T-cell (primary cell): ENCODE data around the gene MICAL3. TPM values are rescaled to one million over a fixed set of nuclear protein-coding genes. Genes with fewer than 3 reads are reported as not detected.

ENCODE experiments used
- ATAC-seq, 4 experiments: fragments of 200-7000 bp in 3 of 4; fragments of 150-1000 bp in 1 of 4; cut with Tn5 transposase; replicated peaks in 1 of 4; 1 replicate in 3 of 4; 2 replicates in 1 of 4; pipeline ENCODE4 v1.10.0; 2021; ENCODE audit warnings: moderate library complexity in 3 of 4, mild to moderate bottlenecking in 2 of 4, moderate number of reproducible peaks in 1 of 4
- CTCF ChIA-PET, 2 donors: fragments of 300-600 bp; sonication (Branson Sonifier 250); formaldehyde crosslinking; loops; one replicate each; lab custom pipeline; 2022; ENCODE audit warnings: antibody characterized with exemption in 2 of 2; lab: Charles Lee
- POLR2A ChIA-PET, 2 donors: fragments of 300-600 bp; sonication (Branson Sonifier 250); formaldehyde crosslinking; loops; one replicate each; lab custom pipeline; 2022; ENCODE audit warnings: antibody characterized with exemption in 2 of 2; lab: Charles Lee
- DNase-seq, 35 experiments: peaks; one replicate each; pipeline versions ENCODE4 v3.0.0 to v3.0.0-alpha.2; 2013 to 2023
- H3K27ac ChIP-seq: one replicate; pipeline ENCODE4 v1.5.1; 2013; ENCODE audit warnings: low read length
- H3K27me3 ChIP-seq, 2 experiments: replicated peaks in 1 of 2; 1 replicate in 1 of 2; 2 replicates in 1 of 2; pipeline versions ENCODE4 v1.6.1 to v1.7.0; 2013; ENCODE audit warnings: low read length in 1 of 2, mixed read lengths in 1 of 2; ENCODE audit not compliant: control insufficient read depth in 2 of 2, insufficient read depth in 2 of 2; ENCODE audit errors: extremely low read depth in 1 of 2
- H3K36me3 ChIP-seq, 2 donors: 1 replicate in 1 of 2; 2 replicates in 1 of 2; pipeline versions ENCODE4 v1.6.1 to v1.7.0; 2013; ENCODE audit warnings: low read length in 1 of 2; ENCODE audit not compliant: control insufficient read depth in 2 of 2, insufficient read depth in 1 of 2; ENCODE audit errors: extremely low read depth in 1 of 2
- H3K4me1 ChIP-seq, 2 experiments: 1 replicate in 1 of 2; 2 replicates in 1 of 2; pipeline versions ENCODE4 v1.6.1 to v1.7.0; 2013; ENCODE audit warnings: low read length in 2 of 2, mixed read lengths in 1 of 2; ENCODE audit not compliant: insufficient read depth in 2 of 2, control insufficient read depth in 1 of 2; ENCODE audit errors: extremely low read depth in 1 of 2
- H3K4me3 ChIP-seq, 2 donors: 1 replicate in 1 of 2; 2 replicates in 1 of 2; pipeline versions ENCODE4 v1.5.1 to v1.7.0; 2013; ENCODE audit warnings: mild to moderate bottlenecking in 2 of 2, low read length in 1 of 2, moderate library complexity in 1 of 2; ENCODE audit not compliant: control insufficient read depth in 1 of 2; ENCODE audit errors: extremely low read depth in 1 of 2
- H3K9me3 ChIP-seq: 2 replicates; pipeline ENCODE4 v1.7.0; 2013
- H3K27ac Mint-ChIP-seq, 2 donors: one replicate each; pipeline ENCODE4 v1.8.0; 2020 to 2021; ENCODE audit warnings: mild to moderate bottlenecking in 2 of 2, mixed read lengths in 2 of 2
- H3K27me3 Mint-ChIP-seq, 2 donors: one replicate each; pipeline ENCODE4 v1.8.0; 2021 to 2022; ENCODE audit warnings: mixed read lengths in 2 of 2
- H3K36me3 Mint-ChIP-seq: one replicate; pipeline ENCODE4 v1.8.0; 2021; ENCODE audit warnings: mixed read lengths
- H3K4me1 Mint-ChIP-seq, 3 donors: one replicate each; pipeline ENCODE4 v1.8.0; 2020 to 2022; ENCODE audit warnings: mixed read lengths in 3 of 3, mild to moderate bottlenecking in 1 of 3
- H3K4me3 Mint-ChIP-seq, 3 donors: one replicate each; pipeline ENCODE4 v1.8.0; 2020 to 2022; ENCODE audit warnings: mild to moderate bottlenecking in 3 of 3, mixed read lengths in 3 of 3, moderate library complexity in 3 of 3
- H3K9me3 Mint-ChIP-seq, 3 donors: one replicate each; pipeline ENCODE4 v1.8.0; 2020 to 2022; ENCODE audit warnings: mixed read lengths in 3 of 3
- WGBS: methylation state at CpG from one replicate; pipeline ENCODE4 v1.1.5; 2013; ENCODE audit warnings: missing lambda C conversion rate; ENCODE audit not compliant: insufficient coverage; 5-methylcytosine and 5-hydroxymethylcytosine counted together
- total RNA-seq, 35 experiments: library from RNA in 6 of 35; stranded (reverse) in 6 of 35; fragments of 120-200 nt in 1 of 35; gene quantifications; one replicate each; pipeline versions ENCODE4 v1.2.1 to v1.2.4 and lab custom pipeline; 2013 to 2026

Gene MICAL3
- total RNA-seq, 5 donors from 2014 or later (not counting 1 experiment from before 2014, with no cell fraction given) = 19.1 to 37.5 (median 22.3) TPM

DNA sequence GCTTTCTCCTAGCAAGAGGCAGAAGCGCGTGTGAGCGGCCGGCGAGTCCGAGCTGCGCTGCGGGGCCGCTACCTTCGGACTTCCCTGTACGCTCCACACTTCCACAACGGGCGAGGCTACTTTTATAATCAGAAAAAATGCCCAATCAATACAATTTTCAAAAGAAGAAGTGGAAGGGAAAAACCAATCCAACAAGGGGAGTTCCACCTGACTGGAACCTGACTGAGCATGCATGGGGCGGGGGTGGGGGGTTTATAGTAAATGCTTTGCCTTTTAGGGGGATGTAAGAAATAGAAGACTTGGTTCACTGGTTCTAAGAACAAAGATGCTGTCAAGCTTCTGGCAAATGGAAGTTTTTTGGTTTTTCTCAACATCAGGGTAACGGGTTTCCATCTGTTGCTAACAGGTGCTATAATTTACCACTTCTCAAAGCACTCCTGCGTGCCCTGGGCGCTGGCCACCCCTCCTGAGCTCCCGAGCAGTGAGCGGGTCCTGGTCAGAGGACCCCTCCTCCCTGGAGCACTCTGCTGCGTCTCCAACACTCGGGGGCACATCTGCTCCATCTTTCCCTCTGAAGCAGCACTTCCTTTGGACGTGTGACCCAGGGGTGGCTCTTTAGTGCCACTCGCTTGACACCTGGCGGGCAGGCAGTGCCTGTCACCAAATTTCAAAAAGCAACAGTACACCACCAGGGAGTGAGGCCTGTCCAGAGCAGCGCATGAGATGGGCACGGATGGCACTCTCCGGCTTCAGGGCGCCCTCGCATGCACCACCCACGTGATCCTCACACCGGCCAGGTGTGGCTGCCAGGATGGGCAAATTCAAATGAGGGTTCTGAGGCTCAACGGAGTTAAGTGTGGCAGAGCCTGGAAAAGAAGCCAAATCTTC, 228.5 kb downstream of the MICAL3 start:
- no peak overlapping the region for H3K4me3 ChIP-seq
- no peaks in the 10 kb centered on the region for H3K27me3 ChIP-seq
- Mint-ChIP-seq H3K9me3 (no peaks in the 10 kb centered on the region), H3K27ac (no peak overlapping the region), H3K4me1 (peaks cover 0 to 11% (median 0%) of the 10 kb centered on the region in 3 donors), H3K4me3 (no peak overlapping the region), H3K36me3 (peaks cover 12% of the 10 kb centered on the region), H3K27me3 (no peaks in the 10 kb centered on the region)
- H3K9me3 ChIP-seq = no peaks in the 10 kb centered on the region
- DNase-seq = no peak
- CTCF ChIA-PET = no interaction called here
- no peaks in the 10 kb centered on the region for H3K36me3 ChIP-seq
- no peak overlapping the region for H3K27ac ChIP-seq
- no peak for ATAC-seq
- 89% methylated on average over 25 of the region's 32 CpGs for WGBS
- H3K4me1 ChIP-seq = no peaks in the 10 kb centered on the region
- POLR2A ChIA-PET = no interaction called here

- Mint-ChIP-seq H3K27ac (no peak overlapping the region), H3K9me3 (no peaks in the 10 kb centered on the region), H3K4me1 (peaks cover 0 to 11% (median 0%) of the 10 kb centered on the region in 3 donors), H3K36me3 (peaks cover 15% of the 10 kb centered on the region), H3K27me3 (no peaks in the 10 kb centered on the region), H3K4me3 (no peak overlapping the region)
- Histone ChIP-seq H3K4me1 (no peaks in the 10 kb centered on the region), H3K27me3 (no peaks in the 10 kb centered on the region), H3K27ac (no peak overlapping the region), H3K4me3 (no peak overlapping the region), H3K36me3 (peaks cover 0 to 2% of the 10 kb centered on the region in 2 donors), H3K9me3 (no peaks in the 10 kb centered on the region)
- WGBS = 72% methylated on average over 17 of the region's 25 CpGs
- CTCF ChIA-PET = no interaction called here
- no peak for ATAC-seq
- POLR2A ChIA-PET = no interaction called here
- DNase-seq = no peak
Observed at GRCh38 chr22:17794726-17795542, 229.4 kb downstream of the MICAL3 start.

DNA sequence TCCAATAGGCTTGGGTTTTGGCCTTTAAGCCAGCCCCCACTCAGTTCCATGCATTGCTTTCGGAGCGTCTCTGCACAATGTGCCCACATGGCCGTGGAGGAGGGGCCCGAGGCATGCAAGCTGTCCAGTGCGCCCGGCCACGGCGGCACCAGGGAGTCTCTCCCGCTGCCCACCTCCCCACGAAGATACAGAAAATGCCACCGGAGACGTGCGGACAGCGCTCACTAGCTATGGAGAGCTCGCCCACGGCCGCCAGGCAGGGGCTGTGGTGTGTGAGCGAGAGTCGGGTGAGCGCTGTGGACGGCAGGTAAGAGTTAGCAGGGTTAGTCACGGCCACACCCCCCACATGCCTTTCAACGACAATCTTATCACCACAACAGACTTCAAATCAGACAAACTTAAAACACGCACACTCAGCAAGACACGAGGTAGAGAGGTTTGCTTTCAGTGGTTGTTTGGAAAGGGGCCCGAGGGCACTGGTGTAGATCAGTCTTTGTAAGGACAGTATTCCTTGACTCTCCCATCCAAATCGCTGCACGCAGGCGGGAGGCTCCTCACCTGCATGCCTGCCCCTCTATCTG, 231.4 kb downstream of the MICAL3 start:
- no peaks in the 10 kb centered on the region for H3K9me3 Mint-ChIP-seq
- H3K4me1 Mint-ChIP-seq = peaks cover 0 to 4% (median 0%) of the 10 kb centered on the region in 3 donors
- no peaks in the 10 kb centered on the region for H3K27me3 Mint-ChIP-seq
- 91% methylated on average over 13 of the region's 29 CpGs for WGBS
- CTCF ChIA-PET = no interaction called here
- H3K4me1 ChIP-seq = peaks cover 0 to 5% of the 10 kb centered on the region in 2 experiments
- H3K27ac ChIP-seq = no peak overlapping the region
- no peak overlapping the region for H3K4me3 ChIP-seq
- H3K27ac Mint-ChIP-seq = no peak overlapping the region
- H3K9me3 ChIP-seq = no peaks in the 10 kb centered on the region
- no peaks in the 10 kb centered on the region for H3K27me3 ChIP-seq
- no peak for DNase-seq
- no peak for ATAC-seq
- no peak overlapping the region for H3K4me3 Mint-ChIP-seq
- POLR2A ChIA-PET = no interaction called here
- peaks cover 0 to 4% of the 10 kb centered on the region in 2 donors for H3K36me3 ChIP-seq
- H3K36me3 Mint-ChIP-seq = peaks cover 15% of the 10 kb centered on the region

DNA sequence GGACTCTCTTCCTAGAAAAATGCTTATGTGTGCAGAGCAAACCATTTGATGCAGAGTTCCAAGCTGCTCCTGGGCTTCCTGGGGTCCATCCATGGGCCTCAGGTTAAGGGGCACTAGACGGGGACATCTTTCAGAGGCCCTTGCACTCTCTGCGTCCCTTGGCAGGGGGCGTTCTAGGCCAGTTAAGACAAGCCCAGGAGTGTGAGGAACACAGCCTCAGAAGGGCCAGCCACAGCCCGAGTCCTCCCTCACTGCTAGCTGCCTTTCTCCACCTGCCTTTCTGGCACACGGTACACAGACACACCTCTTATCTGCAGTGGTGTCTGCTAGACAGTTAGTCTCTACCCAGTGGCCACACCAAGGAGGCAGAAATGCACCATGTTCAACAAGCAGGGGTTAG, 232.1 kb downstream of the MICAL3 start:
- H3K4me3 Mint-ChIP-seq = no peak overlapping the region
- POLR2A ChIA-PET = no interaction called here
- Histone ChIP-seq H3K9me3 (no peaks in the 10 kb centered on the region), H3K27me3 (no peaks in the 10 kb centered on the region), H3K4me3 (no peak overlapping the region), H3K27ac (no peak overlapping the region), H3K36me3 (peaks cover 0 to 4% of the 10 kb centered on the region in 2 donors), H3K4me1 (peaks cover 0 to 5% of the 10 kb centered on the region in 2 experiments)
- no peaks in the 10 kb centered on the region for H3K27me3 Mint-ChIP-seq
- peaks cover 15% of the 10 kb centered on the region for H3K36me3 Mint-ChIP-seq
- H3K4me1 Mint-ChIP-seq = peaks cover 0 to 2% (median 0%) of the 10 kb centered on the region in 3 donors
- H3K9me3 Mint-ChIP-seq = no peaks in the 10 kb centered on the region
- no peak for ATAC-seq
- 80% methylated on average over 5 of the region's 5 CpGs for WGBS
- CTCF ChIA-PET = no interaction called here
- DNase-seq = no peak
- no peak overlapping the region for H3K27ac Mint-ChIP-seq

DNA sequence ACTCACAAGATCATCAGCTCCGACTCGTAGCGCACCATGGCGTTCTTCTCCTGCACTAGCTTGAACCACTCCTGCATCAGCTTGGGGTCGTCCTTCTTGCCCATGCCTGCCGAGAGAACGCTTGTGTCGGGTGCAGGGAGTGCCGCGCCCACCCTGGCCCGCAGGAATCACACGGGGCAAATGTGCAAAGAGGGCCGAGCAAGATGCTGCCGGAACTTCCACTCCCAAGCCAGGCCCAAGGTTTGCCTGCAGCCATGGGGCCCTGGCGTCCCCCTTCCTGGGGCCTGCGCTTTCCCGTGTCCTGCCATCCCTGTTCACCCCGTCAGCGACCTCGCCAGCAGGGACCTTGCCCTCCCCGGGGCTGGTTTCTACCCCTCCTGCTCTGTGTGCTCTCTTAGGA, 233.2 kb downstream of the MICAL3 start:
- Mint-ChIP-seq H3K4me3 (no peak overlapping the region), H3K36me3 (peaks cover 15% of the 10 kb centered on the region), H3K27me3 (no peaks in the 10 kb centered on the region), H3K4me1 (peaks cover 0 to 3% (median 2%) of the 10 kb centered on the region in 3 donors), H3K27ac (no peak overlapping the region), H3K9me3 (no peaks in the 10 kb centered on the region)
- DNase-seq (no peak), ATAC-seq (no peak)
- Histone ChIP-seq H3K4me1 (peaks cover 0 to 16% of the 10 kb centered on the region in 2 experiments), H3K27me3 (no peaks in the 10 kb centered on the region), H3K4me3 (no peak overlapping the region), H3K36me3 (peaks cover 0 to 4% of the 10 kb centered on the region in 2 donors), H3K9me3 (no peaks in the 10 kb centered on the region), H3K27ac (no peak overlapping the region)
- ChIA-PET CTCF (no interaction called here), POLR2A (no interaction called here)
- WGBS = 91% methylated on average over 21 of the region's 21 CpGs
